ES-I3 (cell line): ENCODE data around the gene SPNS2.
A peak's percentile ranks its signal among the peaks of the same experiment; 100 is the strongest.

ENCODE experiments used
- H3K36me3 ChIP-seq: 2 replicates; pipeline ENCODE4 v1.6.1; 2013; ENCODE audit warnings: mild to moderate bottlenecking, low read length, control low read depth, moderate library complexity; ENCODE audit not compliant: insufficient read depth
- H3K4me1 ChIP-seq: 2 replicates; pipeline ENCODE4 v1.6.1; 2013; ENCODE audit warnings: mild to moderate bottlenecking, control low read depth, low read length; ENCODE audit not compliant: insufficient read depth
- H3K9ac ChIP-seq: 2 replicates; pipeline ENCODE4 v1.6.1; 2013; ENCODE audit warnings: low read depth, mild to moderate bottlenecking, low read length, moderate library complexity
- H3K9me3 ChIP-seq: 2 replicates; pipeline ENCODE4 v1.6.1; 2013; ENCODE audit warnings: mild to moderate bottlenecking, low read length, moderate library complexity; ENCODE audit not compliant: control insufficient read depth, insufficient read depth

Gene SPNS2, protein sequence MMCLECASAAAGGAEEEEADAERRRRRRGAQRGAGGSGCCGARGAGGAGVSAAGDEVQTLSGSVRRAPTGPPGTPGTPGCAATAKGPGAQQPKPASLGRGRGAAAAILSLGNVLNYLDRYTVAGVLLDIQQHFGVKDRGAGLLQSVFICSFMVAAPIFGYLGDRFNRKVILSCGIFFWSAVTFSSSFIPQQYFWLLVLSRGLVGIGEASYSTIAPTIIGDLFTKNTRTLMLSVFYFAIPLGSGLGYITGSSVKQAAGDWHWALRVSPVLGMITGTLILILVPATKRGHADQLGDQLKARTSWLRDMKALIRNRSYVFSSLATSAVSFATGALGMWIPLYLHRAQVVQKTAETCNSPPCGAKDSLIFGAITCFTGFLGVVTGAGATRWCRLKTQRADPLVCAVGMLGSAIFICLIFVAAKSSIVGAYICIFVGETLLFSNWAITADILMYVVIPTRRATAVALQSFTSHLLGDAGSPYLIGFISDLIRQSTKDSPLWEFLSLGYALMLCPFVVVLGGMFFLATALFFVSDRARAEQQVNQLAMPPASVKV

DNA sequence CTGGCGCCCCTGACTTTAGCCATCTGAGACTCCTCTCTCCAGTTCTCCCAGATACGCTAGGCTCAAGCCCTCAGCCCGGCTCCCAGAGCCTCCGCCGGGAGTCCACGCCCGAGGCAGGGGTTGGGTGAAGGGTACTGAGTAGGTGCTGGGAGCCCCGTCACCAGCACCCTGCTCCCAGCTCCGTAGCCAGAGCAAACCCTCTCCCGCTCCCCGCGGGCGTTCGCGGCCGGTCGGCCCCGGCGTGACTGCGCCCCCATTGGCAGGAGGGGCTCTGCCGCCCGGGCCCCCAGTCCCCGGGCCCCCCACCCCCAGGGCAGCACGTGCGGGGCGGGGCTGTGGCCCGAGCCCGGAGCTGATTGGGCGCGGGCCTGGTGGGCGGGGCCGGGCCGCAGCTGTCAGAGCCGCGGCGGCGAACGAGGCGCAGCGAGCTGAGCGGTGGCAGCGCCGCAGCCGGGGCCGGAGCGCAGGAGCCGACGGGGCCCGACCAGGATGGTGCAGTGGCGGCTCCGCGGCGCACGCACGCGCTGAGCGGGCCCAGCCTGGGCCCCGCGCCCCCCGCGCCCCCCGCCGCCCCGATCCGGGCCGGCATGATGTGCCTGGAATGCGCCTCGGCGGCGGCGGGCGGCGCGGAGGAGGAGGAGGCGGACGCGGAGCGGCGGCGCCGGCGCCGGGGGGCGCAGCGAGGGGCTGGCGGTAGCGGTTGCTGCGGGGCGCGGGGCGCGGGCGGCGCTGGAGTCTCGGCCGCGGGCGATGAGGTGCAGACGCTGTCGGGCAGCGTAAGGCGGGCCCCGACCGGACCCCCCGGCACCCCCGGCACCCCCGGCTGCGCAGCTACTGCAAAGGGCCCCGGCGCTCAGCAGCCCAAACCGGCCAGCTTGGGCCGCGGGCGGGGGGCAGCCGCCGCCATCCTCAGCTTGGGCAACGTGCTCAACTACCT, at the start of gene SPNS2:
SPNS2 (plus strand) TSS at position 421 of the 937 bp plus-strand sequence; CDS start at position 588, 167 bp downstream.
- H3K4me1 ChIP-seq: peaks cover 25% of the 10 kb centered on the region

GRCh38 chr17:4449736-4450135, 48.9 kb upstream of the SPNS2 start:
- Histone ChIP-seq H3K9ac (no peak overlapping the region), H3K9me3 (no peaks in the 10 kb centered on the region), H3K4me1 (no peaks in the 10 kb centered on the region), H3K36me3 (no peaks in the 10 kb centered on the region)

More for the DNA sequence above, at the start of gene SPNS2:
- H3K9ac ChIP-seq: peak within 1 kb of the TSS; percentile 58
- H3K36me3 ChIP-seq: no peaks in the 10 kb centered on the region
- no peaks in the 10 kb centered on the region for H3K9me3 ChIP-seq

DNA sequence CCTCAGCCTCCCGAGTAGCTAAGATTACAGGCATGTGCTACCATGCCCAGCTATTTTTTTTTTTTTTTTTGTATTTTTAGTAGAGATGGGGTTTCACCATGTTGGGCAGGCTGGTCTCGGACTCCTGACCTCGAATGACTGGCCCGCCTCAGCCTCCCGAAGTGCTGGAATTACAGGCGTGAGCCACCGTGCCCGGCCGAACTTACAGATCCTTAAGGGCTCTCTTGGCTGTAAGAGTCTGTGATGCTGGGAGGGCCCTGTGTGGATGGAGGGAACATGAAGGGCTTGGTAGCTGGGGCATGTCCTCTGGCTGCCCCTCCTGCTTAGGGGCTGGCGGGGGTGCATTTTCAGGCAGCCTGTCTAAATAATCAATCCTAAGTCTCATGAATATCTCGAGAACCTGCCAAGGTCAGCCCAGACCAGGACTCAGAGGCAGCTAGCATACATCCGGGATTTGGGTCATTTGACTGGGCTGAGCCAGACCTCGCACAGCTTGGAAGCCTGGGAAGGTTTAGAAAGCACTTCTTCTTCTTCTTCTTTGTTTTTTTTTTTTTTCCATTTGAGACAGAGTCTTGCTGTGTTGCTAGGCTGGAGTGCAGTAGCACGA, 47.9 kb upstream of the SPNS2 start:
- H3K9me3 ChIP-seq: no peaks in the 10 kb centered on the region
- H3K36me3 ChIP-seq: no peaks in the 10 kb centered on the region
- no peaks in the 10 kb centered on the region for H3K4me1 ChIP-seq
- H3K9ac ChIP-seq: no peak overlapping the region

- Histone ChIP-seq H3K9me3 (no peaks in the 10 kb centered on the region), H3K36me3 (no peaks in the 10 kb centered on the region), H3K4me1 (no peaks in the 10 kb centered on the region), H3K9ac (no peak overlapping the region)
These were observed 44.7 kb upstream of the SPNS2 start for GRCh38 chr17:4453812-4454591.

- Histone ChIP-seq H3K9me3 (no peaks in the 10 kb centered on the region; the same call in 1 of the 2 replicates), H3K4me1 (no peaks in the 10 kb centered on the region), H3K9ac (no peak overlapping the region), H3K36me3 (no peaks in the 10 kb centered on the region)
These were observed 38.0 kb upstream of the SPNS2 start for GRCh38 chr17:4460661-4461060.

GRCh38 chr17:4463818-4464476, 34.7 kb upstream of the SPNS2 start:
- H3K4me1 ChIP-seq: no peaks in the 10 kb centered on the region

GRCh38 chr17:4465786-4466185, 32.9 kb upstream of the SPNS2 start:
- H3K9ac ChIP-seq: no peak overlapping the region
- no peaks in the 10 kb centered on the region for H3K4me1 ChIP-seq
- H3K9me3 ChIP-seq: no peaks in the 10 kb centered on the region
- H3K36me3 ChIP-seq: no peaks in the 10 kb centered on the region

More at GRCh38 chr17:4463818-4464476, 34.7 kb upstream of the SPNS2 start:
- Histone ChIP-seq H3K9me3 (no peaks in the 10 kb centered on the region; the same call in 1 of the 2 replicates), H3K9ac (no peak overlapping the region), H3K36me3 (no peaks in the 10 kb centered on the region)

DNA sequence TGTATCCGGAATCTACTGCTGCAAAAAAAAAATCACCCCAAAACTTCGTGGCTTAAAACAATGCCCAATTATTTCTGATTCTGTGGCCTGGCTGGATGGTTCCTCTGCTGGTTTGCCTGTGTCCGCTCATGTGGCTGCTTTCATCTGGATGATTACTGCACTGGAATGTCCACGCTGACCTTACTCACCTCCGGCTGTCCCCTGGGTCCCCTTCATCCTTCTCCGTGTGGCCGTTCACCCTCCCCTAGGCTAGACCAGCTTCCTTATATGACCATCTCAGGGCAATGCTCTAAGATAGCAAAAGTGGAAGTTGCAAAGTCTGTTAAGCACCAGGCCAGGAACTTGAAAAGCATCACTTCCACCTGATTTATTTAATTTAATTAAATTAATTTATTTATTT, 31.4 kb upstream of the SPNS2 start:
- no peak overlapping the region for H3K9ac ChIP-seq

DNA sequence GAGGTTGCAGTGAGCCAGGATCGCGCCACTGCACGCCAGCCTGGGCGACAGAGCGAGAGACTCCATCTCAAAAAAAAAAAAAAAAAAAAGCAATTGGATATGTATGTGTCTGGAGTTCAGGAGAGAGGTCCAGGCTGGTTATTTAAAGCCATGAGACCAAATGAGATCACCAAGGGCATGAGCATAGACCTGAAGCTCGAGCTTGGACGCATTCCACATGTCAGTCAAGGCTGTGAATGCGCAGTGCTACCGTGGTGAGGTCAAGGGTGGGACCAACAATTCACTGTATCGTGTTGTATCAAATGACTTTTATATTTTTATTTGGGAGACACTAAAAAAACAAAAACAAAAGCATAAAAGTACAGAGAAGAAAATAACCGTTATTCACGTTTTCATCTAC, 29.1 kb upstream of the SPNS2 start:
- no peak overlapping the region for H3K9ac ChIP-seq
- H3K9me3 ChIP-seq: no peaks in the 10 kb centered on the region
- H3K36me3 ChIP-seq: no peaks in the 10 kb centered on the region
- H3K4me1 ChIP-seq: no peaks in the 10 kb centered on the region

More for the DNA sequence above, 31.4 kb upstream of the SPNS2 start:
- Histone ChIP-seq H3K36me3 (no peaks in the 10 kb centered on the region), H3K9me3 (no peaks in the 10 kb centered on the region), H3K4me1 (no peaks in the 10 kb centered on the region)

DNA sequence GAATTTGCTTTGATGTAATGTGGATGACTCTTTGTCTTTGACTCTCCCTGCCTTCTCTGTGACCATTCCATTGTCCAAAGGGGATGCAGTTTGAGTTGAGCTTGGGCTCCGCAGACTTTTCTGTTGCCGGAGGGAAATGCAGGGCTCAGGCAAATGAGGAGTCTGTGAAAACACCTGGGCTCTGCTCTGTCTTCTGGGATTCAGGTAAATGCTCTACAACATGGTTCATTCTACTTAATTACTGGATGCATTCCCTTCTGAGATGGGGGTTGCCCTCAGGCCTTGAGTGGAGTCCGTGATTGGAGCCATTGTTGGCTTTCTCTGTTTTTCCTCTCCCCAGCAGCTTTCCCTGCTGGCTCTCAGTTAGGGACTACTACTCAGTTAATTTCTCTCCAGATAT, 26.4 kb upstream of the SPNS2 start:
- Histone ChIP-seq H3K9me3 (no peaks in the 10 kb centered on the region), H3K9ac (no peak overlapping the region), H3K36me3 (no peaks in the 10 kb centered on the region), H3K4me1 (no peaks in the 10 kb centered on the region)

- Histone ChIP-seq H3K36me3 (no peaks in the 10 kb centered on the region), H3K9me3 (no peaks in the 10 kb centered on the region), H3K9ac (no peak overlapping the region), H3K4me1 (no peaks in the 10 kb centered on the region)
These were observed 24.6 kb upstream of the SPNS2 start for GRCh38 chr17:4474093-4474492.

DNA sequence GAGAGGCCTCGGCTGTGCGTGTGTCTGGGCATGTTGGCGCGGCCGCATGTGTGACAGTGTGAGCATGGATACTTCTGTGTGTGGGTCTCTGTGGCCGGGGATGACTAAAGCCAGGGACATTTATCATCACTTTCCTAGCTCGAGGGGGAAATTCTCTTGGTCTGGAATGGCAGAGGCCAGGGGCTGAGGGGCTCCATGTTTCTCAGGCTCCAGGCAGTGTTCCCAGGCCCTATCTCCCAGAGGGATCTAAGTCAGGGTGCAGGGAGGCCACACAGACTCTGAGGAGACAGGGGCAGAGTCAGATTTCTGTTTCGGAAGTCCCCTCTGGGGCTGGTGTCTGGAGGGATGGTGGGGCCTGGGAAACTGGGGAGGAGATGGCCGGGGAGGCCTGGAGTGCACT, 23.7 kb upstream of the SPNS2 start:
- H3K9me3 ChIP-seq: no peaks in the 10 kb centered on the region
- H3K4me1 ChIP-seq: no peaks in the 10 kb centered on the region

GRCh38 chr17:4475463-4475862, 23.2 kb upstream of the SPNS2 start:
- Histone ChIP-seq H3K9me3 (no peaks in the 10 kb centered on the region), H3K36me3 (no peaks in the 10 kb centered on the region), H3K4me1 (no peaks in the 10 kb centered on the region; the same call in 1 of the 2 replicates), H3K9ac (no peak overlapping the region)

More for the DNA sequence above, 23.7 kb upstream of the SPNS2 start:
- Histone ChIP-seq H3K9ac (no peak overlapping the region), H3K36me3 (no peaks in the 10 kb centered on the region)
